Thyroid gland (tissue), 4 donors: ENCODE results near the gene TBC1D25. TPM values are rescaled to one million over a fixed set of nuclear protein-coding genes. Genes with fewer than 3 reads are reported as not detected.
A peak's percentile ranks its signal among the peaks of the same experiment; 100 is the strongest.

Source experiments
- DNase-seq, 2 donors: peaks; one replicate each; pipeline ENCODE4 v3.0.0-alpha.2; 2019
- H3K27ac ChIP-seq, 3 donors: fragments of 200-600 bp; sonication (generic); 1 replicate in 2 of 3; 2 replicates in 1 of 3; pipeline ENCODE4 v1.5.1; 2016 to 2019; ENCODE audit warnings: mild to moderate bottlenecking in 1 of 3, moderate library complexity in 1 of 3
- H3K27me3 ChIP-seq: fragments of 200-600 bp; sonication (generic); one replicate; pipeline ENCODE4 v1.5.1; 2019
- H3K36me3 ChIP-seq, 2 donors: fragments of 200-600 bp; sonication (generic); one replicate each; pipeline ENCODE4 v1.5.1; 2016 to 2019
- H3K4me1 ChIP-seq, 2 donors: fragments of 200-600 bp; sonication (generic); one replicate each; pipeline ENCODE4 v1.5.1; 2017 to 2019
- H3K4me3 ChIP-seq, 3 donors: fragments of 200-600 bp; sonication (generic); replicated peaks in 1 of 3; 1 replicate in 2 of 3; 2 replicates in 1 of 3; pipeline ENCODE4 v1.5.1; 2016; ENCODE audit warnings: mild to moderate bottlenecking in 1 of 3
- H3K9me3 ChIP-seq: fragments of 200-600 bp; sonication (generic); one replicate; pipeline ENCODE4 v1.5.1; 2017
- POLR2A ChIP-seq, 2 donors: fragments of 450-650 bp; IDR thresholded peaks; one replicate each; pipeline ENCODE4 v1.6.1; 2017; ENCODE audit warnings: antibody characterized with exemption in 2 of 2, mild to moderate bottlenecking in 2 of 2, moderate library complexity in 1 of 2
- WGBS, 2 donors: methylation state at CpG; one replicate each; pipeline ENCODE4 v1.1.5; 2017; 5-methylcytosine and 5-hydroxymethylcytosine counted together
- intact Hi-C: fragments of 100-400 bp; cut with DNase I; formaldehyde crosslinking; loops from one replicate; pipeline ENCODE4 v1.15.1; 2023
- total RNA-seq, 4 donors: library from RNA; depleted of rRNA; stranded (reverse); fragments of >200 nt; gene quantifications; one replicate each; pipeline ENCODE4 v1.2.3, GENCODE V29; 2016
- TF ChIP-seq, protein P1 (sequence below), 6 experiments: fragments of 200-600 bp in 3 of 6; fragments of 450-650 bp in 3 of 6; sonication (generic) in 3 of 6; IDR thresholded peaks; one replicate each; pipeline ENCODE4 v1.5.1; 2016 to 2019; ENCODE audit warnings: antibody characterized with exemption in 6 of 6, mild to moderate bottlenecking in 2 of 6, inconsistent platforms in 1 of 6, moderate library complexity in 1 of 6

Gene TBC1D25
- total RNA-seq, 4 donors from 2014 or later, result 9.4 to 16.5 (median 12.2) TPM

GRCh38 chrX:48505481-48505880, 34.0 kb upstream of the TBC1D25 start:
- 49 to 81% methylated on average over 5 of the region's 5 CpGs for WGBS, 2 donors
- intact Hi-C loops, result no loop called here
- no peaks in the 10 kb centered on the region for H3K27me3 ChIP-seq
- H3K36me3 ChIP-seq, result no peaks in the 10 kb centered on the region
- H3K4me1 ChIP-seq, result no peaks in the 10 kb centered on the region
- no peak overlapping the region for H3K27ac ChIP-seq
- DNase-seq, result peak in 1 of 2 donors; percentile 5
- no peaks in the 10 kb centered on the region for H3K9me3 ChIP-seq
- H3K4me3 ChIP-seq, result no peak overlapping the region
- no peak for TF ChIP-seq POLR2A (IDR thresholded peaks at IDR 0.05)
- TF ChIP-seq, protein P1, sequence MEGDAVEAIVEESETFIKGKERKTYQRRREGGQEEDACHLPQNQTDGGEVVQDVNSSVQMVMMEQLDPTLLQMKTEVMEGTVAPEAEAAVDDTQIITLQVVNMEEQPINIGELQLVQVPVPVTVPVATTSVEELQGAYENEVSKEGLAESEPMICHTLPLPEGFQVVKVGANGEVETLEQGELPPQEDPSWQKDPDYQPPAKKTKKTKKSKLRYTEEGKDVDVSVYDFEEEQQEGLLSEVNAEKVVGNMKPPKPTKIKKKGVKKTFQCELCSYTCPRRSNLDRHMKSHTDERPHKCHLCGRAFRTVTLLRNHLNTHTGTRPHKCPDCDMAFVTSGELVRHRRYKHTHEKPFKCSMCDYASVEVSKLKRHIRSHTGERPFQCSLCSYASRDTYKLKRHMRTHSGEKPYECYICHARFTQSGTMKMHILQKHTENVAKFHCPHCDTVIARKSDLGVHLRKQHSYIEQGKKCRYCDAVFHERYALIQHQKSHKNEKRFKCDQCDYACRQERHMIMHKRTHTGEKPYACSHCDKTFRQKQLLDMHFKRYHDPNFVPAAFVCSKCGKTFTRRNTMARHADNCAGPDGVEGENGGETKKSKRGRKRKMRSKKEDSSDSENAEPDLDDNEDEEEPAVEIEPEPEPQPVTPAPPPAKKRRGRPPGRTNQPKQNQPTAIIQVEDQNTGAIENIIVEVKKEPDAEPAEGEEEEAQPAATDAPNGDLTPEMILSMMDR (IDR thresholded peaks at IDR 0.05), result no peak

GRCh38 chrX:48507246-48507645, 32.3 kb upstream of the TBC1D25 start:
- 80 to 92% methylated on average over 5 of the region's 5 CpGs for WGBS, 2 donors
- intact Hi-C loops, result no loop called here
- Histone ChIP-seq H3K27me3 (no peaks in the 10 kb centered on the region), H3K36me3 (no peaks in the 10 kb centered on the region), H3K27ac (no peak overlapping the region), H3K4me3 (no peak overlapping the region), H3K9me3 (no peaks in the 10 kb centered on the region), H3K4me1 (no peaks in the 10 kb centered on the region)
- no peak for TF ChIP-seq POLR2A (IDR thresholded peaks at IDR 0.05)
- TF ChIP-seq, protein P1 (IDR thresholded peaks at IDR 0.05), result no peak
- no peak for DNase-seq

- H3K36me3 ChIP-seq, result no peaks in the 10 kb centered on the region
- H3K4me3 ChIP-seq, result peak within 1 kb of the TSS; percentile 46 to 79 (median 66)
- H3K27ac ChIP-seq, result peak within 1 kb of the TSS; percentile 62 to 70 (median 67)
- TF ChIP-seq, protein P1 (IDR thresholded peaks at IDR 0.05), result no peak
- peak in 1 of 2 donors; percentile 61 for TF ChIP-seq POLR2A (IDR thresholded peaks at IDR 0.05)
- intact Hi-C loops, result no loop called here
- H3K9me3 ChIP-seq, result no peaks in the 10 kb centered on the region
- H3K4me1 ChIP-seq, result no peaks in the 10 kb centered on the region
- DNase-seq, result peak; percentile 79 to 86
- 0 to 2% methylated on average over 6 to 17 of the region's 65 CpGs for WGBS, 2 donors
- H3K27me3 ChIP-seq, result no peaks in the 10 kb centered on the region
These were observed 30.9 kb upstream of the TBC1D25 start, which contains the start of gene PORCN for GRCh38 chrX:48508400-48509244. PORCN (plus strand) TSS chrX:48508992; CDS start chrX:48509821, 829 bp downstream.

DNA sequence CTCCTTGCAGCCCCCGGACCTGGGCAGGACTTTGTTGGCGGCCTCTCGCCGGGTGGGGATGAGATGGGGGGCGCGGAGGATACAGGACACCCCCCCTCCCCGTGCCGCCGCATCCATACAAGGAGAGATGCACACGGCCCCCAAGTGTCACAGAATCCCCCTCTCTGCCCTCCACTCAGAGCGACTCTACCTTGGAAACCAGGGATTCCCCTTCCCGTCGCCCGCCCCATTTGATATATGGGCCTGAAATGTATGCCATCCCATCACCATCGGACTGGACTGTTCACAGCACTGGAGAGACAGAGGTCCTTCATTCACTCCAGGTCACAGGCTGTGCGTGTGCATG, 30.3 kb upstream of the TBC1D25 start:
- H3K4me1 ChIP-seq, result no peaks in the 10 kb centered on the region
- H3K36me3 ChIP-seq, result no peaks in the 10 kb centered on the region
- TF ChIP-seq POLR2A (IDR thresholded peaks at IDR 0.05), result no peak
- TF ChIP-seq, protein P1 (IDR thresholded peaks at IDR 0.05), result no peak
- H3K27ac ChIP-seq, result peak overlapping the region in 1 of 3 donors; percentile 70
- no peaks in the 10 kb centered on the region for H3K9me3 ChIP-seq
- no peak for DNase-seq
- no peaks in the 10 kb centered on the region for H3K27me3 ChIP-seq
- 0 to 20% methylated on average over 1 to 6 of the region's 16 CpGs for WGBS, 2 donors
- intact Hi-C loops, result no loop called here
- H3K4me3 ChIP-seq, result peak overlapping the region; percentile 46 to 79 (median 66)

DNA sequence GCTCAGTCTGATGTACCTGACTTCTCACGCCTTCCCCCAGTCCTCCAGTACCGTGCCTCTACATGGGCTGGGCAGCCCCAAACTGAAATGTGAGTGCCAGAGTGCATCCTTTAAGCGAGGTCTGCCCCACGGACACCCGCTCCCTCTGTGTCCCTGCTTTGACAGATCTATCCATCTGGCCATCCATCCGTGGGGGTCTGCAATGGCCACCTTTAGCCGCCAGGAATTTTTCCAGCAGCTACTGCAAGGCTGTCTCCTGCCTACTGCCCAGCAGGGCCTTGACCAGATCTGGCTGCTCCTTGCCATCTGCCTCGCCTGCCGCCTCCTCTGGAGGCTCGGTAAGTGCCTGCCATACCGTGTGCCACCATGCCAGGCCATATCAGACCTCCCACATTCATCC, 29.9 kb upstream of the TBC1D25 start:
- no peaks in the 10 kb centered on the region for H3K27me3 ChIP-seq
- H3K4me3 ChIP-seq, result peak overlapping the region in 1 of 3 donors; percentile 46
- TF ChIP-seq, protein P1 (IDR thresholded peaks at IDR 0.05), result no peak
- no peak for TF ChIP-seq POLR2A (IDR thresholded peaks at IDR 0.05)
- H3K4me1 ChIP-seq, result no peaks in the 10 kb centered on the region
- no peaks in the 10 kb centered on the region for H3K9me3 ChIP-seq
- 38 to 75% methylated on average over 6 of the region's 11 CpGs for WGBS, 2 donors
- intact Hi-C loops, result no loop called here
- H3K27ac ChIP-seq, result no peak overlapping the region
- H3K36me3 ChIP-seq, result no peaks in the 10 kb centered on the region
- DNase-seq, result no peak
